Natural killer cell treated with Interleukin-12 subunit alpha and Interleukin-12 subunit beta and Interleukin-15 and Interleukin-18, amount 100 ng/mL, for 72 hours (primary cell): ENCODE results near the gene PGAM1. TPM values are rescaled to one million over a fixed set of nuclear protein-coding genes. Genes with fewer than 3 reads are reported as not detected.

ENCODE experiments used
- ATAC-seq, 2 donors: fragments of 150-1000 bp; cut with Tn5 transposase in 1 of 2; sonication (Bioruptor Pico), chemical (Tn5 transposase) in 1 of 2; 2 replicates each; pipeline ENCODE4 v1.10.0; 2021
- DNase-seq: peaks from one replicate; pipeline ENCODE4 v3.0.0; 2022; ENCODE audit warnings: low spot score
- H3K27ac Mint-ChIP-seq, 2 donors: 1 replicate in 1 of 2; 2 replicates in 1 of 2; pipeline ENCODE4 v1.8.0; 2022; ENCODE audit warnings: mixed read lengths in 2 of 2, mild to moderate bottlenecking in 1 of 2, moderate library complexity in 1 of 2
- H3K27me3 Mint-ChIP-seq, 2 donors: 1 replicate in 1 of 2; 2 replicates in 1 of 2; pipeline ENCODE4 v1.8.0; 2022; ENCODE audit warnings: mixed read lengths in 2 of 2
- H3K36me3 Mint-ChIP-seq: one replicate; pipeline ENCODE4 v1.8.0; 2022; ENCODE audit warnings: mixed read lengths
- H3K4me1 Mint-ChIP-seq, 2 donors: 1 replicate in 1 of 2; 2 replicates in 1 of 2; pipeline ENCODE4 v1.8.0; 2022; ENCODE audit warnings: low read depth in 2 of 2, mixed read lengths in 2 of 2, mild to moderate bottlenecking in 1 of 2
- H3K4me3 Mint-ChIP-seq: one replicate; pipeline ENCODE4 v1.8.0; 2022; ENCODE audit warnings: mixed read lengths
- H3K9me3 Mint-ChIP-seq: 2 replicates; pipeline ENCODE4 v1.8.0; 2022; ENCODE audit warnings: mixed read lengths
- total RNA-seq, 2 donors: library from RNA; stranded (reverse); gene quantifications; one replicate each; pipeline ENCODE4 v1.2.3, GENCODE V29; 2022

Gene PGAM1
- total RNA-seq: 100 to 1,000 TPM; 546 to 554 TPM

DNA sequence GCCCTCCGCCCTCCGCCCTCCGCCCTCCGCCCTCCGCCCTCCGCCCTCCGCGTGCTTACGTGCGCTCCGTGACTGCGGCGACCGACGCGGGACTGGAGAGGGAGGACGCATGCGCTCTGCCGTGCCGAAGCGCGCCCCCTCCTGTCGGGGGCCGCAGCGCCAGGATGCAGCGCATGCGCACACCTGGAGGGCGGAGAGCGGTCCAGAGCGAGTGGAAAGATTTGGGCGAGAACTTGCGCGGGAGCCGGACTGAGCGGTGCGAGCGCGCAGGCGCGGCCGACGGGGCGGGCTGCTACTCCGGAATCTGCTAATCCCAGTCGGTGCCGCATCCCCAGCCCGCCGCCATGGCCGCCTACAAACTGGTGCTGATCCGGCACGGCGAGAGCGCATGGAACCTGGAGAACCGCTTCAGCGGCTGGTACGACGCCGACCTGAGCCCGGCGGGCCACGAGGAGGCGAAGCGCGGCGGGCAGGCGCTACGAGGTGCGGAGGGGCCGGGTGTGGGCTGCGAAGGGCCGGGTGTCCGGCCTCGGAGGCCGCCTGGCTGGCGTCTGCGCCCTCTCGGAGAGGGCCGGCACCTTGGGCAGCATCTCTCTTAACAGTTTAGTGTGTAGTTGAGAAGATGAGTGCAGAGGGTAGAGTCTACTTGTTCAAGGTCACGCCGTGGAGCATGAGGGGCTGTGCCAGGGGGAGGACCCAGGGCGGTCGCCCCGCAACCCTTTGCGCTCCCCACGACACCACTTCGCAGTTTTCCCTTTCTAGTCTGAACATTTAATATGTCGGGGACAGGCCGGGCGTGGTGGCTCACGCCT is at the start of gene PGAM1:
Gene PGAM1 (plus strand): TSS at position 228 of the 812 bp plus-strand sequence. CDS start 117 bp downstream, at position 345.
- Mint-ChIP-seq H3K4me3 (peak within 1 kb of the TSS; percentile 85), H3K4me1 (peaks cover 26 to 34% of the 10 kb centered on the region in 2 donors), H3K27ac (peak within 1 kb of the TSS; percentile 88 to 95), H3K36me3 (no peaks in the 10 kb centered on the region), H3K27me3 (no peaks in the 10 kb centered on the region), H3K9me3 (no peaks in the 10 kb centered on the region)
- ATAC-seq (peak; percentile 91 to 95), DNase-seq (peak; percentile 97)

DNA sequence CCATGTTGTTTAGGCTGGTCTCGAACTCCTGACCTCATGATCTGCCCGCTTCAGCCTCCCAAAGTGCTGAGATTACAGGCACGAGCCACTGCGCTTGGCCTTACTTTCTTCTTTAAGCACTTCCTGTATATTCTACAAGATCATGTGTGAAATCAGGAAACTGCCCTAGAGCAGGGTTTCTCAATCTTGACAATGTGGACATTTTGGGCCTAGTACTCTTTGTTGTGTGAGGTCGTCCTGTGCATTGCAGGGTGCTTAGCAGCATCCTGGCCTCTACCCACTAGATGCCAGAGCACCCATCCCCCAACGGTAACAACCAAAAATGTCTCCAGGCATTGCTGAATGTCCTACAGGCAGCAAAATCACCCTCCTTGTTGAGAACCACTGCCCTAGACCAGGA is 49.6 kb upstream of the PGAM1 start:
- ATAC-seq: peak in 1 of 2 donors; percentile 52
- H3K27me3 Mint-ChIP-seq: no peaks in the 10 kb centered on the region
- H3K36me3 Mint-ChIP-seq: peaks cover 6% of the 10 kb centered on the region
- no peak overlapping the region for H3K4me3 Mint-ChIP-seq
- DNase-seq: no peak
- no peaks in the 10 kb centered on the region for H3K9me3 Mint-ChIP-seq
- peaks cover 0 to 3% of the 10 kb centered on the region in 2 donors for H3K4me1 Mint-ChIP-seq
- peak overlapping the region in 1 of 2 donors; percentile 58 for H3K27ac Mint-ChIP-seq

DNA sequence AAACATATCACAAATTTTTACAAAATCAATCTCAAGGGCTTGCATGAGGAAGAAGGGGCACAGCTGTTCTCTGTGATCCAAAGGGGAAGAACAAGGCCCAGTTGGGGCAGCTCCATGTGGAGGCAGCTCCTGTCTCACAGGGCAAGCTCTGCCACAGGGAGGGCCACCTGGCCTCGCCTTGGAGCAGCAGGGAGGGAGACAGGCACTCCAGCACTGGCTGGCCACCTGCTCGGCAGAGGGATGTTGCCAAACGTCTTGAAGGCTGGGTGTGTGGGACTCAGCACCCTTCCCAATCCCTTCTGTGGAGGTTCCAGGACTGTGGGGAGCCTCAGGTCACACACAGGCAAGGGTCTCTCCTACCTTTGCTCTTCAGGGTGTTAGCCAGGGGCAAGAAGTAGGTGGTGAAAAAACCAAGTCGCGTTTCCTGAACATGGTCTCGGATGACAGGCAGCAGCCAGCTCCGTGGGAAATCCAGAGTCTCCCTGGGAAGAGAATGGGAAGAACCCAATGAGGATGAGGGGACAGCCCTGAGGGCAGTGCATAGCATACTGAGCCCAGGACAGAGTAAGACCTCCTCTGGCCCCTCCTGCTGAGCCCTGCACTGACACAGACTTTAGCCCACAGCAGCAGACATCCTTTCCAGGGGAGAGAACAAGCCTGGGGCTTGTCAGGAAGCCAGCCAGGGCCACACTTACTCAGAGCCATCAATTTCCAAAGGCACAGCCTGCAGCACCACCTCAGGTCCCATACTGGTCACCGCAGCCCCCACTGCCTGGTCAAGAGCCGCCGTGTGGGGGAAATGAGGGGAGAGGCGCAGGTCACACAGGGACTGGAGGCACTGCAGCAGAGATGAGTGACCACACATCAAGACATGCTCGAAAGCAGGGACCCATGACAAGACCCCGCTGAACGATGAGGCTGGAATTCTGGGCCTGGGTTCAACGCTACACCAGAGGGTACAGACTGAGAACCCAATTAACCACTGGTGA is 46.8 kb upstream of the PGAM1 start:
- Mint-ChIP-seq H3K36me3 (peaks cover under 1% of the 10 kb centered on the region), H3K4me1 (peaks cover 0 to 3% of the 10 kb centered on the region in 2 donors), H3K9me3 (no peaks in the 10 kb centered on the region), H3K4me3 (no peak overlapping the region), H3K27ac (no peak overlapping the region), H3K27me3 (no peaks in the 10 kb centered on the region)
- DNase-seq (peak; percentile 53), ATAC-seq (no peak)

DNA sequence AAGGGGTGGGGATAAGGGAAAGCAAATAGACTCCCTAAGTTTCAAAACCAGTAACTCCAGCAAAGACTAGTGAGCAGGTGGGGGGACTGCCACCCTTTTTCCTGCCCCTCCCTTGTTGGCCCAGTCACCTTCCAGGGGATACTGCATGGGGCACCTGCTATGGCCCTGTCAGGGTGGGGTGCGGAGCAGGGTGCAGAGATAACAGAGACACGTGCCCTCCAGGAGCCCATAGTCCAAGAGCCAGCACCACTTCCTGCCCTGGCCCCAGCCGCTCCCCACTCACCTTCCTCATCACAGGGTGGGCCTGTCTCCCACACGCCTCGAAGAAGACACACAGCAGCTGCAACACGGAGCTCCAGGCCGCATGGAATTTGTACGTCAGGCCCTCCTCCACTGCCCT is 45.5 kb upstream of the PGAM1 start:
- DNase-seq: peak; percentile 41
- Mint-ChIP-seq H3K36me3 (no peaks in the 10 kb centered on the region), H3K9me3 (no peaks in the 10 kb centered on the region), H3K4me1 (peaks cover 0 to 3% of the 10 kb centered on the region in 2 donors), H3K27me3 (no peaks in the 10 kb centered on the region), H3K4me3 (no peak overlapping the region), H3K27ac (no peak overlapping the region)
- no peak for ATAC-seq

DNA sequence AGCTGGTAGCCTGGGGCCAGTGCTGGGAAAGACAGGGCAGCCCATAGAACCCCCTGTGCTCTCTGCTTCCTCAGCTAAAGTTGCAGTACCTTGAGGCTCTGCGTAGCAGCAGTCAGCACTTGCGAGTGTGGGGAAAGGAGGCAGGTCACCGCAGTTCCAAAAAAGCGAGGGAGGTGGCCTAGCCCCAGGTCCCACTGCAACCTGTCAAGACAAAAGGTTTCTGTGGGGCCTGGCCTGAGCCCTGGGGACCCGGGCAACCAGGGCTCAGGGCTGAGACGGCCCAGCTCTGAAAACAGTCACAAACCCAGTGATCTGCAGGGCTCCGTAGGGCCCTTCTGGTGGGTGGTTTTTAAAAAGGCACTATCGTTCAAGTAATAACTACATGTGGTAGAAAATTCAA is 44.4 kb upstream of the PGAM1 start:
- ATAC-seq (no peak), DNase-seq (peak; percentile 31)
- no peaks in the 10 kb centered on the region for H3K9me3 Mint-ChIP-seq
- no peaks in the 10 kb centered on the region for H3K36me3 Mint-ChIP-seq
- no peak overlapping the region for H3K4me3 Mint-ChIP-seq
- H3K27ac Mint-ChIP-seq: no peak overlapping the region
- no peaks in the 10 kb centered on the region for H3K27me3 Mint-ChIP-seq
- peaks cover 0 to under 1% of the 10 kb centered on the region in 2 donors for H3K4me1 Mint-ChIP-seq

DNA sequence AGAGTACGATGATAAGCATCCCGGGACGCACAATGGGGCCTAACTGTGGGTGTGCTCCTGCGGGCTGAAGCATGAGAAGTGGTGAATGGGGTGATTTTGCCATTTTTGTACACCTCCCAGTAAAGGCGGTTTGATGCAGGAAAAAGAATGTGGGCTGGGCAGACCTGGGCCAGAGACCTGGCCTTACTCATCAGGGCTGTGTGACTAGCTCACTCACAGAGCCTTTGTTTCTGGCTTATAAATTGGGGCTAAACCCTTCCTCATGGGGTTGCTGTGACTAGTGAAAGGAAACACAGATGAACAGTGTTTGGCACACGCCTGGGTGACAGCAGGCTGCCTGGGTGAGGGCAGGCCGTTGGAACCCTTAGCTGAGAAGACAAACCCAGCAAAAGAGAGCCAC is 42.8 kb upstream of the PGAM1 start:
- Mint-ChIP-seq H3K27me3 (no peaks in the 10 kb centered on the region), H3K27ac (no peak overlapping the region), H3K9me3 (no peaks in the 10 kb centered on the region), H3K4me1 (no peaks in the 10 kb centered on the region), H3K36me3 (no peaks in the 10 kb centered on the region), H3K4me3 (no peak overlapping the region)
- DNase-seq (peak; percentile 28), ATAC-seq (no peak)

GRCh38 chr10:97384156-97384555 is 41.8 kb upstream of the PGAM1 start:
- Mint-ChIP-seq H3K4me3 (no peak overlapping the region), H3K4me1 (no peaks in the 10 kb centered on the region), H3K27me3 (no peaks in the 10 kb centered on the region), H3K36me3 (no peaks in the 10 kb centered on the region), H3K27ac (no peak overlapping the region), H3K9me3 (no peaks in the 10 kb centered on the region)
- DNase-seq (peak; percentile 57), ATAC-seq (no peak)

DNA sequence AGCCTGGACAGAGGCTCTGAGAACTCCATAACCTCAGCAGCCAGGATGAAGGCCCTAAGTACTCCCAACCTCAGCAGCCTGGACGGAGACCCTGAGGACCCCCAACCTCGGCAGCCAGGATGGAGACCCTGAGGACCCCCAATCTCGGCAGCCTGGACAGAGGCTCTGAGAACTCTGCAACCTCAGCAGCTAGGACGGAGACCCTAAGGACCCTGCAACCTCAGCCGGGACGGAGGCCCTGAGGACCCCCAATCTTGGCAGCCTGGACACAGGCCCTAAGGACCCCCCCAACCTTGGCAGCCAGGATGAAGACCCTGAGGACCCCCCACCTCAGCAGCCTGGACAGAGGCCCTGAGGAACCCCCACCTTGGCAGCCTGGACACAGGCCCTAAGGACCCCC is 41.4 kb upstream of the PGAM1 start:
- Mint-ChIP-seq H3K27me3 (no peaks in the 10 kb centered on the region), H3K9me3 (no peaks in the 10 kb centered on the region), H3K27ac (no peak overlapping the region), H3K36me3 (no peaks in the 10 kb centered on the region), H3K4me1 (no peaks in the 10 kb centered on the region), H3K4me3 (no peak overlapping the region)
- ATAC-seq (no peak), DNase-seq (peak; percentile 51)

- no peak overlapping the region for H3K4me3 Mint-ChIP-seq
- H3K4me1 Mint-ChIP-seq: no peaks in the 10 kb centered on the region
- DNase-seq (peak; percentile 46), ATAC-seq (no peak)
- no peaks in the 10 kb centered on the region for H3K27me3 Mint-ChIP-seq
- no peaks in the 10 kb centered on the region for H3K36me3 Mint-ChIP-seq
- H3K27ac Mint-ChIP-seq: no peak overlapping the region
- no peaks in the 10 kb centered on the region for H3K9me3 Mint-ChIP-seq
Measured at GRCh38 chr10:97385565-97385964, 40.4 kb upstream of the PGAM1 start.

DNA sequence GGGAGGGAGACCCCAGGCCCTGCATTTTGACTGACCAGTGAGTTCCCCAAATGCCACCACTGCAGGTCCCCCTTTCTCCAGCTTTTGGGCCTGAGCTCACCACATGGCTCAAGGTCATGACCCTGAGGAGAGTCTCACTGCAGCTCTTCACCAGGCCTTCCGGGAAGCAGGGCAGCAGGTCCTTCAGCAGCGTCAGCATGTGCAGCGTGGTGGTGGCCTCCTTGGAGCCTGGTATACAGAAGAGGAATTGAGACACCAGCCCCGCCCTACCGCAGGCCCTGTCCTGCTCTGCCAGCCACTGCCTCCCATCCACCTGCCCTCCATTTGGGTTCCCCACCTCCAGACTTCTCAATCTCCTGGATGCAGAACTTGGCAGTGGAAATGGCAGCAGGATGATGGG is 37.8 kb upstream of the PGAM1 start:
- Mint-ChIP-seq H3K9me3 (no peaks in the 10 kb centered on the region), H3K27me3 (no peaks in the 10 kb centered on the region), H3K4me3 (no peak overlapping the region), H3K27ac (no peak overlapping the region), H3K4me1 (peaks cover 0 to 2% of the 10 kb centered on the region in 2 donors), H3K36me3 (peaks cover 2% of the 10 kb centered on the region)
- DNase-seq (peak; percentile 34), ATAC-seq (no peak)

- DNase-seq: peak; percentile 18
- no peaks in the 10 kb centered on the region for H3K27me3 Mint-ChIP-seq
- no peaks in the 10 kb centered on the region for H3K9me3 Mint-ChIP-seq
- peaks cover 4% of the 10 kb centered on the region for H3K36me3 Mint-ChIP-seq
- no peak for ATAC-seq
- peaks cover 4 to 5% of the 10 kb centered on the region in 2 donors for H3K4me1 Mint-ChIP-seq
- no peak overlapping the region for H3K4me3 Mint-ChIP-seq
- no peak overlapping the region for H3K27ac Mint-ChIP-seq
Measured at GRCh38 chr10:97390091-97390490, 35.9 kb upstream of the PGAM1 start.

- peaks cover 4% of the 10 kb centered on the region for H3K36me3 Mint-ChIP-seq
- no peaks in the 10 kb centered on the region for H3K27me3 Mint-ChIP-seq
- H3K4me1 Mint-ChIP-seq: peaks cover 4 to 8% of the 10 kb centered on the region in 2 donors
- no peak overlapping the region for H3K4me3 Mint-ChIP-seq
- ATAC-seq: peak; percentile 63 to 66
- H3K27ac Mint-ChIP-seq: peak overlapping the region in 1 of 2 donors; percentile 65
- peak; percentile 54 for DNase-seq
- H3K9me3 Mint-ChIP-seq: no peaks in the 10 kb centered on the region
Measured at GRCh38 chr10:97393034-97393573, 32.9 kb upstream of the PGAM1 start.

- no peak overlapping the region for H3K27ac Mint-ChIP-seq
- H3K27me3 Mint-ChIP-seq: no peaks in the 10 kb centered on the region
- peaks cover 4% of the 10 kb centered on the region for H3K36me3 Mint-ChIP-seq
- H3K9me3 Mint-ChIP-seq: no peaks in the 10 kb centered on the region
- ATAC-seq (no peak), DNase-seq (no peak)
- no peak overlapping the region for H3K4me3 Mint-ChIP-seq
- peaks cover 4 to 14% of the 10 kb centered on the region in 2 donors for H3K4me1 Mint-ChIP-seq
Measured at GRCh38 chr10:97396056-97396455, 29.9 kb upstream of the PGAM1 start.
